Prostate gland (tissue), 2 donors: ENCODE data around the gene NKAPL. TPM values are rescaled to one million over a fixed set of nuclear protein-coding genes. Genes with fewer than 3 reads are reported as not detected.
A peak's percentile ranks its signal among the peaks of the same experiment; 100 is the strongest.

Experiments
- DNase-seq: peaks from one replicate; pipeline ENCODE4 v3.0.0-alpha.2; 2019; ENCODE audit warnings: low spot score
- H3K27ac ChIP-seq, 2 donors: fragments of 200-600 bp; sonication (generic); 2 replicates each; pipeline ENCODE4 v1.5.1; 2017 to 2019
- H3K27me3 ChIP-seq: fragments of 200-600 bp; sonication (generic); replicated peaks from 2 replicates; pipeline ENCODE4 v1.5.1; 2019; ENCODE audit not compliant: insufficient read depth
- H3K36me3 ChIP-seq, 2 donors: fragments of 200-600 bp; sonication (generic); 1 replicate in 1 of 2; 2 replicates in 1 of 2; pipeline versions ENCODE4 v1.5.1 to v1.8.1; 2017 to 2019
- H3K4me1 ChIP-seq: fragments of 200-600 bp; sonication (generic); replicated peaks from 2 replicates; pipeline ENCODE4 v1.5.1; 2019
- H3K4me3 ChIP-seq, 2 donors: fragments of 200-600 bp; sonication (generic); 2 replicates each; pipeline ENCODE4 v1.5.1; 2017 to 2019
- H3K9me3 ChIP-seq: fragments of 200-600 bp; sonication (generic); 2 replicates; pipeline ENCODE4 v1.5.1; 2017
- CTCF ChIP-seq, 4 experiments: fragments of 200-600 bp in 2 of 4; fragments of 450-650 bp in 2 of 4; sonication (generic) in 2 of 4; IDR thresholded peaks; 1 replicate in 3 of 4; 2 replicates in 1 of 4; pipeline ENCODE4 v1.5.1; 2016 to 2019; ENCODE audit warnings: antibody characterized with exemption in 4 of 4, mild to moderate bottlenecking in 2 of 4, moderate library complexity in 2 of 4
- POLR2A ChIP-seq: fragments of 450-650 bp; IDR thresholded peaks from one replicate; pipeline ENCODE4 v1.6.1; 2016; ENCODE audit warnings: antibody characterized with exemption, mild to moderate bottlenecking
- POLR2AphosphoS5 ChIP-seq: sonication (generic); formaldehyde crosslinking; IDR thresholded peaks from one replicate; pipeline ENCODE4 v1.6.1; 2017; ENCODE audit warnings: antibody characterized with exemption
- WGBS: methylation state at CpG from one replicate; pipeline ENCODE4 v1.1.5; 2018; 5-methylcytosine and 5-hydroxymethylcytosine counted together
- intact Hi-C: fragments of 100-400 bp; cut with DNase I; formaldehyde crosslinking; loops from one replicate; pipeline ENCODE4 v1.14.2; 2022
- total RNA-seq, 2 donors: library from RNA; depleted of rRNA; stranded (reverse); fragments of >200 nt; gene quantifications; one replicate each; pipeline ENCODE4 v1.1.0, GENCODE V29; 2016

Gene NKAPL
- total RNA-seq, 2 donors from 2014 or later: 0.14 to 3.9 TPM

GRCh38 chr6:28213213-28213523 is 45.9 kb upstream of the NKAPL start:
- DNase-seq: no peak
- Histone ChIP-seq H3K27ac (no peak overlapping the region), H3K36me3 (no peaks in the 10 kb centered on the region), H3K4me3 (no peak overlapping the region), H3K4me1 (no peaks in the 10 kb centered on the region), H3K27me3 (peaks cover 23% of the 10 kb centered on the region), H3K9me3 (no peaks in the 10 kb centered on the region)
- intact Hi-C loops: no loop called here
- TF ChIP-seq CTCF (IDR thresholded peaks at IDR 0.05) (no peak), POLR2AphosphoS5 (no peak), POLR2A (no peak)
- WGBS: 20% methylated on average over 2 of the region's 2 CpGs

DNA sequence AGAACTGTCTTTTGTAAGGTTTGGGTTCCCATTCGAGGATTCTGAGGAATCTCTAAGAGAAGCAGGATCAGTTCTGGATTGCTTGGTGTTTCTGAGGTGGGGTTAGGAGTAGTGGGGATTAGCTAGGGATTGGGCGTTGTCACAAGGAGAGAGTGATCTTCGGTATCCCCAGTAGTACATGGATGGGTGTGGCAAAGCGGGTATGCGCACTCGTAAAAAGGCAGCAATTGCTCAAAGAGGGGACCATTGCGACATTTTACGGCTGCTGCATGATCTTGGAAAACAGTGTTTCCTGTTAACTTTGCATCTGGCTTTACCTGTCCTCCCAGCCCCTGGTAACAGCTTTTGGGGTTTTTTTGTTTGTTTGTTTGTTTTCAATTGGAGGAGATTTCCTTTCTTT is 43.7 kb upstream of the NKAPL start:
- TF ChIP-seq CTCF (IDR thresholded peaks at IDR 0.05) (no peak), POLR2AphosphoS5 (no peak), POLR2A (no peak)
- H3K4me3 ChIP-seq: no peak overlapping the region
- DNase-seq: no peak
- no peaks in the 10 kb centered on the region for H3K36me3 ChIP-seq
- no peak overlapping the region for H3K27ac ChIP-seq
- intact Hi-C loops: no loop called here
- no peaks in the 10 kb centered on the region for H3K4me1 ChIP-seq
- peaks cover 12% of the 10 kb centered on the region for H3K27me3 ChIP-seq
- H3K9me3 ChIP-seq: no peaks in the 10 kb centered on the region
- 37% methylated on average over 8 of the region's 8 CpGs for WGBS

- no peak overlapping the region for H3K4me3 ChIP-seq
- no peaks in the 10 kb centered on the region for H3K4me1 ChIP-seq
- intact Hi-C loops: no loop called here
- no peaks in the 10 kb centered on the region for H3K36me3 ChIP-seq
- WGBS: 94% methylated on average over 12 of the region's 12 CpGs
- no peak for DNase-seq
- H3K27ac ChIP-seq: no peak overlapping the region
- H3K9me3 ChIP-seq: no peaks in the 10 kb centered on the region
- TF ChIP-seq CTCF (IDR thresholded peaks at IDR 0.05): no peak
- TF ChIP-seq POLR2AphosphoS5: no peak
- TF ChIP-seq POLR2A: no peak
- no peaks in the 10 kb centered on the region for H3K27me3 ChIP-seq
Observed at GRCh38 chr6:28217890-28218289, 41.2 kb upstream of the NKAPL start.

DNA sequence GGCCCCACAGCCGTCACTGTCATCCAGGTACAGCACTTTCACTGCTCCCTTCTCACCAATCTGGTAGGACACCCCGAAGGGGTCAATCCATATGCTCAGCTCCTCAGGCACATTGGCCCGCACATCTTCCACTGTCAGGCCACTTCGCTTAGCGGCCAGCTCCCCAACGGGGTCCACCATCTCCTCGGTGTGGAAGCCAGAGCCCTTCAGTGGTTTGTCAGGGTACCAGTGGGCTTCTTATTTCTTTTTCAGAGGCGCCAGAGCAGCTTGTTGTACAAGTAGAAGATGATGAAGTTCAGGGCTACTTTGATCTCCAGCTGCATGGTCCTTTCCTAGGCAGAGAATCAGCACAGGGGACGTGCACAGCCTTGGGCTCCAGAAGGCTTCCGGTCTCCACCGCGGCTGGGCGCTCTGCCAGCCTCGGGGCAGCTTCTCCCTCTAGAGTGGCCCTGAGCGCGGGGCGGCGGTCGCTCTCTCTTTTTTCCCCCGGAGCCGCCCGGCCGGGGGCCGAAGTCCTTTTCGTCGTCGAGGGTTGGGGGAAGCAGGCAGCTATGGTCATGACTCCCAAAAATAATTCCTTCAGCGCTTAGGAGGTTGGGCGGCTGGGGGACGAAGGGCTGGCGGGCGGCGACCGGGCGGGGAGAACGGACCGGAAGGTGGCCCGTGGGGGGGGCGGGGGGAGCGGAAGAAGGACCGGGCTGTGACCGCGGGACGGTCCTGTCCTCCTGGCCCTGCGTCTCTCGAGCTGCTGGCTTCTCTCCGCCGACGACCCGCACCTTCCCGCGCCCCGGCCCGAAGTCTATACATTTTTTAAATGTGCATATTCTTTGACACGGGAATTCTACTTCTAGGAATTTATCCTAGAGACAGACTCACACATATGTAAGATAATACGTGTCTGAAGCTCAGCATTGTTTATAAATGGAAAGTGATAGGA is 40.5 kb upstream of the NKAPL start:
- Histone ChIP-seq H3K9me3 (no peaks in the 10 kb centered on the region), H3K4me1 (no peaks in the 10 kb centered on the region), H3K4me3 (peak overlapping the region; percentile 52 to 58), H3K27me3 (no peaks in the 10 kb centered on the region), H3K27ac (peak overlapping the region; percentile 50 to 59), H3K36me3 (no peaks in the 10 kb centered on the region)
- DNase-seq: peak; percentile 55
- intact Hi-C loops: no loop called here
- TF ChIP-seq POLR2AphosphoS5: peak; percentile 20
- TF ChIP-seq CTCF (IDR thresholded peaks at IDR 0.05): no peak
- no peak for TF ChIP-seq POLR2A
- WGBS: 10% methylated on average over 49 of the region's 56 CpGs
